Ovary (tissue), 9 donors: ENCODE results near the gene CMIP. TPM values are rescaled to one million over a fixed set of nuclear protein-coding genes. Genes with fewer than 3 reads are reported as not detected.
A peak's percentile ranks its signal among the peaks of the same experiment; 100 is the strongest.

Source experiments
- DNase-seq, 5 donors: peaks; one replicate each; pipeline ENCODE4 v3.0.0-alpha.2; 2019 to 2020
- H3K27ac ChIP-seq, 2 donors: fragments of 200-600 bp; one replicate each; pipeline versions ENCODE4 v1.5.1 to v1.8.0; 2019 to 2022
- H3K27me3 ChIP-seq: fragments of 200-600 bp; one replicate; pipeline ENCODE4 v1.8.0; 2022
- H3K36me3 ChIP-seq: fragments of 200-600 bp; sonication (generic); one replicate; pipeline ENCODE4 v1.5.1; 2019
- H3K4me1 ChIP-seq: one replicate; pipeline ENCODE4 v1.8.1; 2013; ENCODE audit warnings: mild to moderate bottlenecking, moderate library complexity; ENCODE audit not compliant: insufficient read depth
- H3K4me3 ChIP-seq: fragments of 200-600 bp; sonication (generic); one replicate; pipeline ENCODE4 v1.5.1; 2017
- H3K9me3 ChIP-seq, 2 donors: fragments of 200-600 bp in 1 of 2; sonication (generic) in 1 of 2; one replicate each; pipeline versions ENCODE4 v1.5.1 to v1.8.1; 2013 to 2019; ENCODE audit warnings: mild to moderate bottlenecking in 1 of 2, moderate library complexity in 1 of 2
- EP300 ChIP-seq: sonication (generic); formaldehyde crosslinking; IDR thresholded peaks from one replicate; pipeline ENCODE4 v1.6.1; 2017; ENCODE audit warnings: antibody characterized with exemption
- POLR2A ChIP-seq: fragments of 450-650 bp; IDR thresholded peaks from one replicate; pipeline ENCODE4 v1.6.1; 2017; ENCODE audit warnings: antibody characterized with exemption, mild to moderate bottlenecking, moderate library complexity
- WGBS, 3 donors: extraction: QIAGEN DNeasy Blood & Tissue Kit in 1 of 3; methylation state at CpG; one replicate each; pipeline versions ENCODE4 v1.1.5 to v1.1.7; 2013 to 2017; 5-methylcytosine and 5-hydroxymethylcytosine counted together
- intact Hi-C, 4 donors: fragments of 100-400 bp; cut with DNase I; formaldehyde crosslinking; loops; one replicate each; pipeline versions ENCODE4 v1.11.0 to v1.15.1; 2022 to 2023
- polyA plus RNA-seq, 2 donors: library from polyadenylated mRNA; stranded (reverse); fragments of 200-250 nt in 1 of 2; fragments of 350-450 nt in 1 of 2; fragmentation: Illumina TruSeq in 1 of 2; extraction: RNeasy Lipid Tissue Mini Kit (QIAGEN cat#74804) in 1 of 2; gene quantifications; one replicate each; pipeline ENCODE4 v1.2.3, GENCODE V29; 2013 to 2014
- total RNA-seq, 7 donors: library from RNA; depleted of rRNA in 2 of 7; stranded (reverse); fragments of >200 nt in 2 of 7; fragmentation: NEBNext Ultra II Directional in 3 of 7; extraction: Animal tissue kit (Norgen Biotek cat#: 25700) in 3 of 7; gene quantifications; one replicate each; pipeline versions ENCODE4 v1.1.0 to v1.2.4, GENCODE V29; 2016 to 2023
- TF ChIP-seq, protein P1 (sequence below), 3 donors: fragments of 450-650 bp in 2 of 3; fragments of 200-600 bp in 1 of 3; IDR thresholded peaks; one replicate each; pipeline versions ENCODE4 v1.5.1 to v1.8.0; 2016 to 2022; ENCODE audit warnings: antibody characterized with exemption in 3 of 3, mild to moderate bottlenecking in 1 of 3
- donor health status: DM: no; HTN: no; CAD: no; lungs with moderate emphysema.
- donor health status: DM: no; HTN: no; CAD: no.
- donor health status: Bipolar disorder and iron deficiency.
- donor health status: DM: yes; HTN: yes; CAD: no.
- donor health status: DM: no; HTN: no; CAD: no.
- donor health status: DM: yes; HTN: yes; CAD: no.

CMIP gene
- total and polyA plus RNA-seq, 9 donors: 19.4 to 68.2 (median 38.7) TPM

DNA sequence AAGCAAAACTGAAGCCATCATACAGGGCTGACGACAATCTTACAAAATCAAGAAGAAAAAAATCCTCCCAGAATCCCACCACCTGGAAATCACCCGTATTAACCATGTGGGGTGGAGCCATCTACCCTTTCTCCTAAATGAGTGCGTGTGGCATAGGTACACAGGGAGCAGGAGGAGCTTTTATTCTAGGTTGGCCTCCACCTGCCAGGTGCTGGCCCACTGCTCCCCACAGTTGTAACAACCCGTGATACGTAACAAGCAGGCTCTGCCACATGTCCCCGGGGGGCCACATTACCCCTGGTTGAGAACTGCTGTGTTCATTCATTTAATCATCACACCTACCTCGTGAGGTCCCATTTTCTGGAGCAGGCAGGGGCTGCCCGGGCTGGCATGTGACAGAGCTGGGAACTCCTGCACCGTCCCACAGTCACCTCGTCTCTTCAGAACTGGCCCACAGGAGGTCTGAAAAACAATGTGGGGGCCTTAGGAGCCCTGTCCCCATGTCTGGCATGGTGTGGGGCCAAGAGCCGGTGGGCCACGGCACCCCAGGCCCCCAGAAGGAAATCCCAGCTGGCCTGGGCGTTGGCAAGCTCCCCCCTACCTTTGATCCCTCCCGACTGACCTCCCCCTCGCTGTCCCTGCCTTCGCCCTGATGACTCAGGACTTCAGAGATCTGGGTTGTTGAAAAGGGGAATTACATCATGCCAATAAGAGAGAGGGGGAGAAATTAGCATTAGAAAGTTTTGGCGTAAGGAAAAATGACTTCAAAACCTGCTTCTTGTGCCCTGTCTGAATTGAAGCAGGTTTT lies 12.9 kb downstream of the CMIP start:
- Histone ChIP-seq H3K4me1 (peaks cover 10% of the 10 kb centered on the region), H3K27me3 (no peaks in the 10 kb centered on the region), H3K27ac (no peak overlapping the region), H3K36me3 (no peaks in the 10 kb centered on the region), H3K9me3 (no peaks in the 10 kb centered on the region), H3K4me3 (no peak overlapping the region)
- intact Hi-C loops: no loop called here
- peak in 1 of 5 donors; percentile 39 for DNase-seq
- TF ChIP-seq POLR2A: no peak
- TF ChIP-seq, protein P1, sequence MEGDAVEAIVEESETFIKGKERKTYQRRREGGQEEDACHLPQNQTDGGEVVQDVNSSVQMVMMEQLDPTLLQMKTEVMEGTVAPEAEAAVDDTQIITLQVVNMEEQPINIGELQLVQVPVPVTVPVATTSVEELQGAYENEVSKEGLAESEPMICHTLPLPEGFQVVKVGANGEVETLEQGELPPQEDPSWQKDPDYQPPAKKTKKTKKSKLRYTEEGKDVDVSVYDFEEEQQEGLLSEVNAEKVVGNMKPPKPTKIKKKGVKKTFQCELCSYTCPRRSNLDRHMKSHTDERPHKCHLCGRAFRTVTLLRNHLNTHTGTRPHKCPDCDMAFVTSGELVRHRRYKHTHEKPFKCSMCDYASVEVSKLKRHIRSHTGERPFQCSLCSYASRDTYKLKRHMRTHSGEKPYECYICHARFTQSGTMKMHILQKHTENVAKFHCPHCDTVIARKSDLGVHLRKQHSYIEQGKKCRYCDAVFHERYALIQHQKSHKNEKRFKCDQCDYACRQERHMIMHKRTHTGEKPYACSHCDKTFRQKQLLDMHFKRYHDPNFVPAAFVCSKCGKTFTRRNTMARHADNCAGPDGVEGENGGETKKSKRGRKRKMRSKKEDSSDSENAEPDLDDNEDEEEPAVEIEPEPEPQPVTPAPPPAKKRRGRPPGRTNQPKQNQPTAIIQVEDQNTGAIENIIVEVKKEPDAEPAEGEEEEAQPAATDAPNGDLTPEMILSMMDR (IDR thresholded peaks at IDR 0.05): no peak
- WGBS, 3 donors: 55 to 65% (median 65%) methylated on average over 17 of the region's 17 CpGs

DNA sequence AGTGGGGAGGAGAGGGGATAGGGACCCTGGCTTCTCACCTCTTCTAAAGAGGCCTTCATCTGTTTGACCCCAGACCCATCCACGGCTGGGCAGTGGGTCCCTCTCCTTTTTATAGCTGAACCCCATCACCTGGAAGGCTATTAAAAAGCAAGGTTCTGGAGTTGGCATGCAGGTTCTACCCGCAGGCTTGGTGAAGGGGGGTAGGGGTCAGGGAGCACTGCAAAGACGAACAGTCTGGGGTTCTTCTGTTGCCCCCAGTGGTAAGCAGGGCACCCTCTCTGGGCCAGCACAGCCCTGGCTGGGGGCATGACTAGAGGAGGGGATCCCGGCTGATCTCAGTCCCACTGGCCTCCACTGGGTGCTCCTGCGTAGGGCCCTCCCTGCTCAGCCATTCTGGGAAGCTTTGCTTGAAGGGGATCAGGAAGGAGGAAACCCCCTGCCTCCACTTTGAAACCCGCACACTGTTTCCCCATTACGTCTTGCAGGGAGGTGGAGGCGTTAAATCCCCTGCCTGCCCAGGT lies 13.6 kb downstream of the CMIP start:
- TF ChIP-seq POLR2A: no peak
- no peak overlapping the region for H3K27ac ChIP-seq
- peaks cover 11% of the 10 kb centered on the region for H3K4me1 ChIP-seq
- no peaks in the 10 kb centered on the region for H3K27me3 ChIP-seq
- intact Hi-C loops: no loop called here
- no peaks in the 10 kb centered on the region for H3K9me3 ChIP-seq
- no peak for DNase-seq
- 89 to 94% (median 92%) methylated on average over 8 of the region's 8 CpGs for WGBS, 3 donors
- no peaks in the 10 kb centered on the region for H3K36me3 ChIP-seq
- H3K4me3 ChIP-seq: no peak overlapping the region

DNA sequence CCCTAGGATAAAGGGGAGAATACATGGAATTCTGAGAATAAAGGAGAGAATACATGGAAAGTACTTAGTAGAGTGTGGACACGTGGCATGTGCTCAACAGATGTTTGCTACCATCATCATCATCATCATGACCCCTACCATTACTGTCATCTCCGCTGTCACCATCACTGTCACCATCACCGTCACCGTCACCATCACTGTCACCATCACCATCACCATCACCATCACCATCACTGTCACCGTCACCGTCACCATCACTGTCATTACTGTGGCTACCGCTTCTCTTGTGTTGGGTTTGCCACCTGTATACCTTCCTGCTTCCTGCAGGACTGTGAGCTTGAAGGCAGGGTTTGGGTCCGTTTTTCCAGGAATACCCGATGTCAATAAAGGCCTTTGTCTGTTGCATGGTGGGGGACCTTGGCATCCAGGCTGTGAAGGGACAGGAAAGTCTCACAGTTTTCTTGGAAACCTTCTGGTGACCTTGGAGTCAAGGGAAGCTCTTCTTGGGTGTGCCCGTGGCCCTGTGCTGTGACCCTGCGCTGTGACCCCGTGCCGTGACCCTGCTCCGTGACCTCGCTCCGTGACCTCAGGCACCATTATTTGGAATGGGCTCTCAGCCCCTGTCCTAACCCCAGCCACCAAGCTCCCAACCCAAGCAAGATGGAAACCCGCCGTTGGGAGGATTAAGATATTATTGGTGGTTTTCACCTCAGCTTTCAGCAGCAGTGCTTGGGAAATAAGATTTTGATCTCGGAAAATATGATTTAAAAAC lies 14.4 kb downstream of the CMIP start:
- Histone ChIP-seq H3K27ac (no peak overlapping the region), H3K4me3 (no peak overlapping the region), H3K27me3 (no peaks in the 10 kb centered on the region), H3K4me1 (peaks cover 12% of the 10 kb centered on the region), H3K36me3 (no peaks in the 10 kb centered on the region), H3K9me3 (no peaks in the 10 kb centered on the region)
- TF ChIP-seq, protein P1 (IDR thresholded peaks at IDR 0.05): no peak
- TF ChIP-seq EP300 (no peak), POLR2A (no peak)
- no peak for DNase-seq
- intact Hi-C loops: no loop called here
- 90 to 95% (median 91%) methylated on average over 19 of the region's 19 CpGs for WGBS, 3 donors

DNA sequence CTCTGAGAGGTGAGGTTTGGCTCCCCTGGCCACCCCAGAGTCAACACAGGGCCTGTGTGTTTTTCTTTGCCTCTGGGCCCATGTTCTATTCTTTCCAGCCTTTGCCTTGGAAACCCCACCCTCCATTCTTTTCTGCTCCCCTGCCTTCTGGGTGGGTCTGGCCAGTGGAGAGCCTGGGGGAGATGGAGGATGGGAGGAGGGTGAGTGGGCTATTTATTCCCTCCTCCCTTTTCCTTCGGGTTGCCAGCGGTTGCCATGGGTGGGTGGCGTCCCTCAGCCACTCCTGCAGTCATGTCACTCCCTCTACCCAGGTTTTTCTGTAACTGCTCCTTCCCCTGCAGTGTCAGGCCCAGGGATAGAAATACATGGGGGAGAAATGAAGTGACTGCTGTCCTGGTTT lies 15.5 kb downstream of the CMIP start:
- no peaks in the 10 kb centered on the region for H3K9me3 ChIP-seq
- no peak overlapping the region for H3K27ac ChIP-seq
- no peaks in the 10 kb centered on the region for H3K27me3 ChIP-seq
- TF ChIP-seq, protein P1 (IDR thresholded peaks at IDR 0.05): no peak
- TF ChIP-seq EP300 (no peak), POLR2A (no peak)
- no peaks in the 10 kb centered on the region for H3K36me3 ChIP-seq
- no peak overlapping the region for H3K4me3 ChIP-seq
- 86 to 94% (median 90%) methylated on average over 3 of the region's 3 CpGs for WGBS, 3 donors
- peaks cover 12% of the 10 kb centered on the region for H3K4me1 ChIP-seq
- no peak for DNase-seq
- intact Hi-C loops: loop anchor here in 1 of 4 donors (5.0 kb wide), 1 partner anchor 192 kb away; no protein-coding TSS in a partner anchor
